HL-60 (cell line): ENCODE data around the gene METTL23.

ENCODE experiments used
- DNase-seq, 2 experiments: peaks; one replicate each; pipeline ENCODE4 v3.0.0-alpha.2; 2010 to 2020; ENCODE audit warnings: low read depth in 1 of 2, low spot score in 1 of 2
- H3K27ac ChIP-seq: fragments of 250-450 bp; sonication (Bioruptor Pico); replicated peaks from 2 replicates; pipeline ENCODE4 v1.5.1; 2020; ENCODE audit warnings: mild to moderate bottlenecking, moderate library complexity
- H3K27me3 ChIP-seq: fragments of 250-450 bp; sonication (Bioruptor Pico); 2 replicates; pipeline ENCODE4 v1.5.1; 2021; ENCODE audit warnings: mild to moderate bottlenecking, moderate library complexity; ENCODE audit not compliant: insufficient read depth, poor library complexity, severe bottlenecking
- H3K4me3 ChIP-seq: replicated peaks from 2 replicates; pipeline ENCODE4 v1.5.1; 2011; ENCODE audit warnings: mild to moderate bottlenecking, control low read depth, low read length; ENCODE audit not compliant: insufficient read depth
- GABPA ChIP-seq: IDR thresholded peaks from 2 replicates; pipeline ENCODE4 v1.6.1; 2012; ENCODE audit warnings: low read depth
- POLR2AphosphoS5 ChIP-seq: IDR thresholded peaks from 2 replicates; pipeline ENCODE4 v1.6.1; 2012; ENCODE audit warnings: low read depth
- SPI1 ChIP-seq: IDR thresholded peaks from 2 replicates; pipeline ENCODE4 v1.6.1; 2012; ENCODE audit warnings: low read depth, mild to moderate bottlenecking, borderline replicate concordance
- long read RNA-seq: library from polyadenylated mRNA; unstranded; transcript quantifications from one replicate; pipeline ENCODE4 v2.0.0, GENCODE V29; 2020
- TF ChIP-seq, protein P1 (sequence below): IDR thresholded peaks from 2 replicates; pipeline ENCODE4 v1.6.1; 2012; ENCODE audit warnings: low read depth; ENCODE audit not compliant: insufficient replicate concordance
- TF ChIP-seq, protein P2 (sequence below): IDR thresholded peaks from one replicate; pipeline ENCODE4 v1.5.1; 2011; ENCODE audit warnings: low read length, control low read depth, inconsistent platforms; ENCODE audit not compliant: insufficient read depth

Gene METTL23, protein sequence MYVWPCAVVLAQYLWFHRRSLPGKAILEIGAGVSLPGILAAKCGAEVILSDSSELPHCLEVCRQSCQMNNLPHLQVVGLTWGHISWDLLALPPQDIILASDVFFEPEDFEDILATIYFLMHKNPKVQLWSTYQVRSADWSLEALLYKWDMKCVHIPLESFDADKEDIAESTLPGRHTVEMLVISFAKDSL
- long read RNA-seq, transcript METTL23-212 (4 exons, 1,006 nt): minor isoform, 10 of 44 reads
- long read RNA-seq, transcript METTL23-204 (4 exons, 904 nt): major isoform, 11 of 44 reads
- long read RNA-seq, transcript METTL23-215 (5 exons, 1,171 nt): minor isoform, 5 of 44 reads
- long read RNA-seq, partial matches to known transcripts: 3 of 44 reads
- long read RNA-seq, other reads (novel, unspliced or antisense): 11 of 44 reads

DNA sequence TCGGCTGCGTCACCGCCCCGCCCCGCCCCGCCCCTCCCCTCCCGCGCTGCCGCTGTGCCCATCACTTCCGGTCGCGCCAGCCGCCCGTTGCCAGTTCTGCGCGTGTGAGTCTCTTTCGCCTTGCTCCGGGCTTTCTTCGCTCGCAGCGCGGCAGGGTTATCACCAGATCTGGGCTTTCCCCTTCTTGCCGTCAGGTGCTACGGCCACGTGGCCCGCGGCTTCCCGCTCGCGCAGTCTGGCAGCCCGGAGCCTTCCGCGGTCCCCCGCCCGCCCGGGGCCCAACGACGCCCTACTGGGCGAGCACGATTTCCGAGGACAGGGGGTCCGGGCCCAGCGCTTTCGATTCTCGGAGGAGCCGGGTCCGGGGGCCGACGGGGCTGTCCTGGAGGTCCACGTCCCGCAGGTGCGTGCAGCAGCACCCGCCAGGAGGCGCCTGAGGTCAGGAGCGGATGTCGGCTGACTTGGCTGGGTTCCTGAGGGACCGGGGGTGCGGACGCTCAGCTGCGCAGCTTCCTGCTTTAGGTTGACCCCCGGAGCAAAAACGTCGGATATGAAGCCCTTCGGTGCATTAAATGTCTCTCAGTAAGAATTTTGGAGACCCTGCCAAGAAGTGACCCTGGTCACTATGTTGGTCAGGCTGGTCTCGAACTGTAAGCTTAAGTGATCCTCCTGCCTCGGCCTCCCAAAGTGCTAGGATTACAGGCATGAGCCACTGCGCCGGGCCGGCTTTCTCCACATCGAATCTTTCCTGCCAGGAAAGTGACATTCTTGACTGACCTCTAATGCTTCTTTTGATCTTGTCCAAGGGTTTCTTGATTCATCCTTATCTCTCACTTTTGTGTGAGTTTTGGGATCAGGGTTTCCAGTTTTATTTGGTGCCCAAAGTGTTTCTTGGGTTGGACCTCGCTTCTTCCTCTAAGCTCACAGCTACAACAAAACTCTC, at the start of gene METTL23:
Gene METTL23 (plus strand): TSS at position 64 of the 943 bp plus-strand sequence. CDS start 2,872 bp downstream, outside the sequence.
- peak within 1 kb of the TSS; percentile 82 for H3K4me3 ChIP-seq
- H3K27ac ChIP-seq: peak within 1 kb of the TSS; percentile 100
- TF ChIP-seq POLR2AphosphoS5 (peak; percentile 87), GABPA (peak; percentile 59; the same call in 1 of the 2 replicates), SPI1 (no peak)
- TF ChIP-seq, protein P1, sequence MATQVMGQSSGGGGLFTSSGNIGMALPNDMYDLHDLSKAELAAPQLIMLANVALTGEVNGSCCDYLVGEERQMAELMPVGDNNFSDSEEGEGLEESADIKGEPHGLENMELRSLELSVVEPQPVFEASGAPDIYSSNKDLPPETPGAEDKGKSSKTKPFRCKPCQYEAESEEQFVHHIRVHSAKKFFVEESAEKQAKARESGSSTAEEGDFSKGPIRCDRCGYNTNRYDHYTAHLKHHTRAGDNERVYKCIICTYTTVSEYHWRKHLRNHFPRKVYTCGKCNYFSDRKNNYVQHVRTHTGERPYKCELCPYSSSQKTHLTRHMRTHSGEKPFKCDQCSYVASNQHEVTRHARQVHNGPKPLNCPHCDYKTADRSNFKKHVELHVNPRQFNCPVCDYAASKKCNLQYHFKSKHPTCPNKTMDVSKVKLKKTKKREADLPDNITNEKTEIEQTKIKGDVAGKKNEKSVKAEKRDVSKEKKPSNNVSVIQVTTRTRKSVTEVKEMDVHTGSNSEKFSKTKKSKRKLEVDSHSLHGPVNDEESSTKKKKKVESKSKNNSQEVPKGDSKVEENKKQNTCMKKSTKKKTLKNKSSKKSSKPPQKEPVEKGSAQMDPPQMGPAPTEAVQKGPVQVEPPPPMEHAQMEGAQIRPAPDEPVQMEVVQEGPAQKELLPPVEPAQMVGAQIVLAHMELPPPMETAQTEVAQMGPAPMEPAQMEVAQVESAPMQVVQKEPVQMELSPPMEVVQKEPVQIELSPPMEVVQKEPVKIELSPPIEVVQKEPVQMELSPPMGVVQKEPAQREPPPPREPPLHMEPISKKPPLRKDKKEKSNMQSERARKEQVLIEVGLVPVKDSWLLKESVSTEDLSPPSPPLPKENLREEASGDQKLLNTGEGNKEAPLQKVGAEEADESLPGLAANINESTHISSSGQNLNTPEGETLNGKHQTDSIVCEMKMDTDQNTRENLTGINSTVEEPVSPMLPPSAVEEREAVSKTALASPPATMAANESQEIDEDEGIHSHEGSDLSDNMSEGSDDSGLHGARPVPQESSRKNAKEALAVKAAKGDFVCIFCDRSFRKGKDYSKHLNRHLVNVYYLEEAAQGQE: peak; percentile 32
- TF ChIP-seq, protein P2, sequence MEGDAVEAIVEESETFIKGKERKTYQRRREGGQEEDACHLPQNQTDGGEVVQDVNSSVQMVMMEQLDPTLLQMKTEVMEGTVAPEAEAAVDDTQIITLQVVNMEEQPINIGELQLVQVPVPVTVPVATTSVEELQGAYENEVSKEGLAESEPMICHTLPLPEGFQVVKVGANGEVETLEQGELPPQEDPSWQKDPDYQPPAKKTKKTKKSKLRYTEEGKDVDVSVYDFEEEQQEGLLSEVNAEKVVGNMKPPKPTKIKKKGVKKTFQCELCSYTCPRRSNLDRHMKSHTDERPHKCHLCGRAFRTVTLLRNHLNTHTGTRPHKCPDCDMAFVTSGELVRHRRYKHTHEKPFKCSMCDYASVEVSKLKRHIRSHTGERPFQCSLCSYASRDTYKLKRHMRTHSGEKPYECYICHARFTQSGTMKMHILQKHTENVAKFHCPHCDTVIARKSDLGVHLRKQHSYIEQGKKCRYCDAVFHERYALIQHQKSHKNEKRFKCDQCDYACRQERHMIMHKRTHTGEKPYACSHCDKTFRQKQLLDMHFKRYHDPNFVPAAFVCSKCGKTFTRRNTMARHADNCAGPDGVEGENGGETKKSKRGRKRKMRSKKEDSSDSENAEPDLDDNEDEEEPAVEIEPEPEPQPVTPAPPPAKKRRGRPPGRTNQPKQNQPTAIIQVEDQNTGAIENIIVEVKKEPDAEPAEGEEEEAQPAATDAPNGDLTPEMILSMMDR: peak; percentile 53
- H3K27me3 ChIP-seq: no peaks in the 10 kb centered on the region
- DNase-seq: peak in 1 of 2 experiments; percentile 82

DNA sequence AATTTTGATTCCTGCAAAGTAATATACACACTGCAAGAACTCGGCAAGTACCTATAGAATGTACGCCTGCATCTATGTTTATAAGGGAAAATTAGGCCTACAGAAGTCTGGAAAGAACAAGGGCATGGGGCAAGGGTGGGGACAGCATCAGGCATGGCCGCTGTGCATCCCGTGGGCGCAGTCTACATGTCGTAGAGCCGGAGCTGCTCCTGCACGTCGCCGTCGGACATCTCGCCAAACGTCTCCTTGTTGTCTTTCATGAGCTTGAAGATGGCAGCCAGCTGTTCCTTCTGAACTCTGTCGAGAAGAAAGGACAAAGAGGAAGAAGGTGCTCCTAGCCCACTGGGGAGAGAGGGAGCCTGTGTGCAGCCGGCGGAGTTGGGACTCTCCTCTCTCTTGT, 49.2 kb upstream of the METTL23 start:
- no peak overlapping the region for H3K4me3 ChIP-seq
- no peak for DNase-seq
- TF ChIP-seq, protein P2: no peak
- TF ChIP-seq POLR2AphosphoS5 (no peak), SPI1 (no peak), GABPA (no peak)
- TF ChIP-seq, protein P1: no peak
- no peak overlapping the region for H3K27ac ChIP-seq
- H3K27me3 ChIP-seq: no peaks in the 10 kb centered on the region

DNA sequence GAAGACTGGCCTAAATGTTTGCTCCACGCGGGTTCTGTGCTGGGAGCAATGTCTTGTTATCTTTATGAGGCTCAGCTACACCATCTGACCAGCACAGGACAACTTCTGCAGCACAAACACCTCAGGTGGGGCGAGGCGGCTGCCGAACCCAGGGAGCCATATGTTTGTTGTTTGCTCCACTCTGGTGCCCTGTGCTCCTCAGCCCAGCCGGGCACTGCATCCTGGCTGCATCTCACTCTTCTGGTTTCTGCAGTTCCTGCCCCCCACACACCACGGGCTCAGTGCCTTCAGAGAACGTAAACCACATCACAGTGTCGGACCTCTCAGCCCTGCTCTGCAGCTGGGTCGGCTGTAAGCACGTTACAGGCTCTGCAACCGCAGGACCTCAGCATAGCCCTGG, 48.3 kb upstream of the METTL23 start:
- TF ChIP-seq POLR2AphosphoS5: no peak
- no peak for TF ChIP-seq GABPA
- TF ChIP-seq, protein P2: no peak
- TF ChIP-seq, protein P1: no peak
- no peak for TF ChIP-seq SPI1
- no peak overlapping the region for H3K4me3 ChIP-seq
- no peak overlapping the region for H3K27ac ChIP-seq

More for the DNA sequence above, 48.3 kb upstream of the METTL23 start:
- H3K27me3 ChIP-seq: no peaks in the 10 kb centered on the region
- no peak for DNase-seq
